Transverse colon (tissue), 4 donors: ENCODE measurements around the gene COL23A1. TPM values are rescaled to one million over a fixed set of nuclear protein-coding genes. Genes with fewer than 3 reads are reported as not detected.

Source experiments
- DNase-seq: peaks from one replicate; pipeline ENCODE4 v3.0.0-alpha.2; 2019
- H3K27ac ChIP-seq, 4 donors: fragments of 200-600 bp; sonication (generic); 2 replicates each; pipeline ENCODE4 v1.5.1; 2016 to 2018; ENCODE audit warnings: inconsistent platforms in 4 of 4
- H3K27me3 ChIP-seq: fragments of 200-600 bp; sonication (generic); 2 replicates; pipeline ENCODE4 v1.5.1; 2017; ENCODE audit warnings: inconsistent platforms
- H3K36me3 ChIP-seq, 4 donors: fragments of 200-600 bp; sonication (generic); 2 replicates each; pipeline ENCODE4 v1.5.1; 2017 to 2019; ENCODE audit warnings: inconsistent platforms in 4 of 4
- H3K4me1 ChIP-seq, 4 donors: fragments of 200-600 bp; sonication (generic); 2 replicates each; pipeline ENCODE4 v1.5.1; 2017 to 2020; ENCODE audit warnings: inconsistent platforms in 4 of 4
- H3K4me3 ChIP-seq, 4 donors: fragments of 200-600 bp; sonication (generic); 1 replicate in 1 of 4; 2 replicates in 3 of 4; pipeline versions ENCODE4 v1.5.1 to v1.6.1; 2017 to 2019; ENCODE audit warnings: inconsistent platforms in 4 of 4
- H3K9me3 ChIP-seq, 2 donors: fragments of 200-600 bp; sonication (generic); 2 replicates each; pipeline ENCODE4 v1.5.1; 2017 to 2019; ENCODE audit warnings: inconsistent platforms in 2 of 2
- EP300 ChIP-seq: sonication (generic); formaldehyde crosslinking; IDR thresholded peaks from one replicate; pipeline ENCODE4 v1.6.1; 2017; ENCODE audit warnings: antibody characterized with exemption, low read depth
- POLR2A ChIP-seq: fragments of 450-650 bp; IDR thresholded peaks from one replicate; pipeline ENCODE4 v1.6.1; 2016; ENCODE audit warnings: antibody characterized with exemption, mild to moderate bottlenecking, moderate library complexity
- POLR2AphosphoS5 ChIP-seq, 3 donors: sonication (generic); formaldehyde crosslinking; IDR thresholded peaks; one replicate each; pipeline ENCODE4 v1.6.1; 2016; ENCODE audit warnings: antibody characterized with exemption in 3 of 3
- WGBS, 2 donors: methylation state at CpG; one replicate each; pipeline ENCODE4 v1.1.5; 2018; ENCODE audit warnings: low coverage in 1 of 2; 5-methylcytosine and 5-hydroxymethylcytosine counted together
- in situ Hi-C, 4 donors: fragments of 200-750 bp; cut with MboI; loops; one replicate each; pipeline versions ENCODE4 v1.15.0 to v1.15.1; 2017; ENCODE audit warnings: low sequenced_read_pairs in 3 of 4, low pct_ligation_motif_present in 1 of 4, low pct_unique_long_range_greater_than_20kb in 1 of 4
- intact Hi-C: fragments of 100-400 bp; cut with DNase I; formaldehyde crosslinking; loops from one replicate; pipeline ENCODE4 v1.15.1; 2023; ENCODE audit warnings: low total_unique reads
- total RNA-seq, 4 donors: library from RNA; depleted of rRNA; stranded (reverse); fragments of >200 nt; gene quantifications; one replicate each; pipeline ENCODE4 v1.1.0, GENCODE V29; 2016
- TF ChIP-seq, protein P1 (sequence below), 5 experiments: fragments of 200-600 bp in 3 of 5; fragments of 450-650 bp in 2 of 5; sonication (generic) in 3 of 5; IDR thresholded peaks; 1 replicate in 2 of 5; 2 replicates in 3 of 5; pipeline ENCODE4 v1.5.1; 2016 to 2017; ENCODE audit warnings: antibody characterized with exemption in 5 of 5, inconsistent platforms in 3 of 5, mild to moderate bottlenecking in 2 of 5, moderate library complexity in 1 of 5

The COL23A1 gene
- total RNA-seq, 4 donors from 2014 or later = 0.14 to 2.2 (median 1.4) TPM; not detected in 1

GRCh38 chr5:178449163-178450070 lies 140.8 kb downstream of the COL23A1 start:
- Histone ChIP-seq H3K9me3 (no peaks in the 10 kb centered on the region), H3K27ac (no peak overlapping the region), H3K4me1 (no peaks in the 10 kb centered on the region), H3K27me3 (no peaks in the 10 kb centered on the region), H3K36me3 (no peaks in the 10 kb centered on the region), H3K4me3 (no peak overlapping the region)
- TF ChIP-seq POLR2A = no peak
- TF ChIP-seq POLR2AphosphoS5 (IDR thresholded peaks at IDR 0.05) = no peak
- no peak for TF ChIP-seq EP300
- WGBS, 2 donors = 71 to 72% methylated on average over 9 to 23 of the region's 23 CpGs
- intact Hi-C loops (no loop called here), in situ Hi-C loops (no loop called here)
- DNase-seq = no peak

- H3K27me3 ChIP-seq = no peaks in the 10 kb centered on the region
- no peak overlapping the region for H3K27ac ChIP-seq
- WGBS, 2 donors = 74 to 85% methylated on average over 2 of the region's 2 CpGs
- H3K9me3 ChIP-seq = no peaks in the 10 kb centered on the region
- intact Hi-C loops = no loop called here
- DNase-seq = no peak
- in situ Hi-C loops = no loop called here
- H3K4me1 ChIP-seq = no peaks in the 10 kb centered on the region
- TF ChIP-seq POLR2A = no peak
- no peak for TF ChIP-seq POLR2AphosphoS5 (IDR thresholded peaks at IDR 0.05)
- TF ChIP-seq EP300 = no peak
- TF ChIP-seq, protein P1, sequence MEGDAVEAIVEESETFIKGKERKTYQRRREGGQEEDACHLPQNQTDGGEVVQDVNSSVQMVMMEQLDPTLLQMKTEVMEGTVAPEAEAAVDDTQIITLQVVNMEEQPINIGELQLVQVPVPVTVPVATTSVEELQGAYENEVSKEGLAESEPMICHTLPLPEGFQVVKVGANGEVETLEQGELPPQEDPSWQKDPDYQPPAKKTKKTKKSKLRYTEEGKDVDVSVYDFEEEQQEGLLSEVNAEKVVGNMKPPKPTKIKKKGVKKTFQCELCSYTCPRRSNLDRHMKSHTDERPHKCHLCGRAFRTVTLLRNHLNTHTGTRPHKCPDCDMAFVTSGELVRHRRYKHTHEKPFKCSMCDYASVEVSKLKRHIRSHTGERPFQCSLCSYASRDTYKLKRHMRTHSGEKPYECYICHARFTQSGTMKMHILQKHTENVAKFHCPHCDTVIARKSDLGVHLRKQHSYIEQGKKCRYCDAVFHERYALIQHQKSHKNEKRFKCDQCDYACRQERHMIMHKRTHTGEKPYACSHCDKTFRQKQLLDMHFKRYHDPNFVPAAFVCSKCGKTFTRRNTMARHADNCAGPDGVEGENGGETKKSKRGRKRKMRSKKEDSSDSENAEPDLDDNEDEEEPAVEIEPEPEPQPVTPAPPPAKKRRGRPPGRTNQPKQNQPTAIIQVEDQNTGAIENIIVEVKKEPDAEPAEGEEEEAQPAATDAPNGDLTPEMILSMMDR (IDR thresholded peaks at IDR 0.05) = no peak
- H3K36me3 ChIP-seq = no peaks in the 10 kb centered on the region
- no peak overlapping the region for H3K4me3 ChIP-seq
Observed at GRCh38 chr5:178445534-178445933, 144.7 kb downstream of the COL23A1 start.

- Histone ChIP-seq H3K9me3 (no peaks in the 10 kb centered on the region), H3K4me1 (no peaks in the 10 kb centered on the region), H3K36me3 (no peaks in the 10 kb centered on the region), H3K27me3 (no peaks in the 10 kb centered on the region), H3K4me3 (no peak overlapping the region), H3K27ac (no peak overlapping the region)
- TF ChIP-seq, protein P1 (IDR thresholded peaks at IDR 0.05) = no peak
- TF ChIP-seq POLR2A = no peak
- TF ChIP-seq EP300 = no peak
- no peak for TF ChIP-seq POLR2AphosphoS5 (IDR thresholded peaks at IDR 0.05)
- in situ Hi-C loops (no loop called here), intact Hi-C loops (no loop called here)
- WGBS, 2 donors = 67 to 70% methylated on average over 2 to 23 of the region's 23 CpGs
- DNase-seq = no peak
Observed at GRCh38 chr5:178442405-178443257, 147.6 kb downstream of the COL23A1 start.

- no peaks in the 10 kb centered on the region for H3K9me3 ChIP-seq
- intact Hi-C loops (no loop called here), in situ Hi-C loops (no loop called here)
- no peak for DNase-seq
- no peak overlapping the region for H3K4me3 ChIP-seq
- H3K36me3 ChIP-seq = no peaks in the 10 kb centered on the region
- 91 to 95% methylated on average over 4 to 18 of the region's 18 CpGs for WGBS, 2 donors
- TF ChIP-seq EP300 (no peak), POLR2A (no peak), POLR2AphosphoS5 (IDR thresholded peaks at IDR 0.05) (no peak)
- TF ChIP-seq, protein P1 (IDR thresholded peaks at IDR 0.05) = no peak
- no peaks in the 10 kb centered on the region for H3K4me1 ChIP-seq
- no peak overlapping the region for H3K27ac ChIP-seq
- H3K27me3 ChIP-seq = no peaks in the 10 kb centered on the region
Observed at GRCh38 chr5:178441486-178442270, 148.5 kb downstream of the COL23A1 start.
